Mucosa of stomach (tissue), 1 donor: ENCODE measurements around the gene PRR15L.

Source experiments
- H3K27me3 ChIP-seq: one replicate; pipeline ENCODE4 v1.7.0; 2013; ENCODE audit warnings: mild to moderate bottlenecking, low read length; ENCODE audit not compliant: control insufficient read depth, insufficient read depth
- H3K36me3 ChIP-seq: one replicate; pipeline ENCODE4 v1.7.0; 2013; ENCODE audit warnings: low read length; ENCODE audit not compliant: control insufficient read depth, insufficient read depth
- H3K4me1 ChIP-seq: one replicate; pipeline ENCODE4 v1.7.0; 2013; ENCODE audit warnings: mild to moderate bottlenecking, low read length; ENCODE audit not compliant: control insufficient read depth, insufficient read depth
- H3K4me3 ChIP-seq: one replicate; pipeline ENCODE4 v1.7.0; 2013; ENCODE audit warnings: low read length
- H3K9ac ChIP-seq: one replicate; pipeline ENCODE4 v1.7.0; 2013; ENCODE audit warnings: mild to moderate bottlenecking, low read length, moderate library complexity
- H3K9me3 ChIP-seq: one replicate; pipeline ENCODE4 v1.7.0; 2013; ENCODE audit warnings: mild to moderate bottlenecking, low read length, moderate library complexity; ENCODE audit not compliant: control insufficient read depth
- donor health status: Pancreatic carcinoma.

The PRR15L gene

GRCh38 chr17:47968836-47969235 lies 11.2 kb upstream of the PRR15L start:
- peaks cover 57% of the 10 kb centered on the region for H3K4me1 ChIP-seq

GRCh38 chr17:47967607-47968252 lies 10.0 kb upstream of the PRR15L start:
- Histone ChIP-seq H3K9ac (peak overlapping the region; percentile 35), H3K4me1 (peaks cover 60% of the 10 kb centered on the region), H3K9me3 (no peaks in the 10 kb centered on the region), H3K27me3 (no peaks in the 10 kb centered on the region), H3K36me3 (no peaks in the 10 kb centered on the region), H3K4me3 (no peak overlapping the region)

More at GRCh38 chr17:47968836-47969235, 11.2 kb upstream of the PRR15L start:
- no peak overlapping the region for H3K4me3 ChIP-seq
- H3K27me3 ChIP-seq = no peaks in the 10 kb centered on the region
- H3K9ac ChIP-seq = no peak overlapping the region
- H3K36me3 ChIP-seq = no peaks in the 10 kb centered on the region
- no peaks in the 10 kb centered on the region for H3K9me3 ChIP-seq

DNA sequence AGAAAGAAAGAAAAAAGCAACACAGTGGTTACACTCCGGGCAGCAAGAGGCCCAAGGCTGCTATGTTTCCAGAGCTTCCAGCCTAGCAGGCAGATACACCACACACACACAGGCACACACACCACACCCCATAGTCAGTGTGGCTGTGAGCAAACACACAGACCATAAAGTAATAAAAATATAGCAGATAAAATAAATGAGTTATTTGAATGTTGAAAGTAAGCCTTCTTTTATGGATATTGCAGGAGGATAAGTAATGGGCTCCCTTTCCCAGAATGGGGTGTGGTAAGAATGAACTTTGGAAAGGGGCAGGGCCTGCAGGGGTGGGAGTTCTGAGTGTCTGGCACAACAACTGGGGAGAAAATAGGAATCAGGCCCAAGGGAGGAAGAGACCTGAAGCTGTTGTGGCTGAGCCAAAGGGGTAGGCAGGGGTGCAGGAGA lies 8.4 kb upstream of the PRR15L start:
- Histone ChIP-seq H3K27me3 (no peaks in the 10 kb centered on the region), H3K4me3 (no peak overlapping the region), H3K9ac (peak overlapping the region; percentile 30), H3K36me3 (no peaks in the 10 kb centered on the region), H3K9me3 (no peaks in the 10 kb centered on the region), H3K4me1 (peaks cover 62% of the 10 kb centered on the region)

GRCh38 chr17:47964856-47965255 lies 7.2 kb upstream of the PRR15L start:
- Histone ChIP-seq H3K36me3 (no peaks in the 10 kb centered on the region), H3K27me3 (no peaks in the 10 kb centered on the region), H3K9me3 (no peaks in the 10 kb centered on the region), H3K4me3 (no peak overlapping the region), H3K4me1 (peaks cover 64% of the 10 kb centered on the region), H3K9ac (no peak overlapping the region)

- Histone ChIP-seq H3K27me3 (no peaks in the 10 kb centered on the region), H3K4me1 (peaks cover 79% of the 10 kb centered on the region), H3K9ac (no peak overlapping the region), H3K36me3 (no peaks in the 10 kb centered on the region), H3K4me3 (no peak overlapping the region), H3K9me3 (no peaks in the 10 kb centered on the region)
Measured at GRCh38 chr17:47962901-47963300, 5.2 kb upstream of the PRR15L start.

DNA sequence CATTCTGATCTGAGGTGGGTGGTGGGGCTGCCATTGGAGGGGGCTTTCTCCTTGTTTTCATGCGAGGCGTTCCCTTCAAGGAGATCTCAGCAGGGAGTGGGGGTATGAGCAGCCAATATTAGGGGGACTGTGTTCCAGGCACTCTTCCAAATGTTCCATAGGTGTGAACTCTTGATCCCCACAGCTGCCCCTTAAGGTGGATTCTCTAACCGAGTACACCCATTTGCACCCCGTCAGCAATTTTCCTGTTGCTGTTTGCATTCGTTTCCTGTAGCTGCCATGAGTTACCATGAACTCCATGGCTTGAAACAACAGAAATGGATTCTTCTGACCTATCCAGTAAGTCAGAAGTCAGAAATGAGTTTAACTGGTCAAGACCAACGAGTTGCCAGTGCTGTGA lies 3.7 kb upstream of the PRR15L start:
- Histone ChIP-seq H3K9ac (no peak overlapping the region), H3K4me1 (peaks cover 69% of the 10 kb centered on the region), H3K27me3 (no peaks in the 10 kb centered on the region)

DNA sequence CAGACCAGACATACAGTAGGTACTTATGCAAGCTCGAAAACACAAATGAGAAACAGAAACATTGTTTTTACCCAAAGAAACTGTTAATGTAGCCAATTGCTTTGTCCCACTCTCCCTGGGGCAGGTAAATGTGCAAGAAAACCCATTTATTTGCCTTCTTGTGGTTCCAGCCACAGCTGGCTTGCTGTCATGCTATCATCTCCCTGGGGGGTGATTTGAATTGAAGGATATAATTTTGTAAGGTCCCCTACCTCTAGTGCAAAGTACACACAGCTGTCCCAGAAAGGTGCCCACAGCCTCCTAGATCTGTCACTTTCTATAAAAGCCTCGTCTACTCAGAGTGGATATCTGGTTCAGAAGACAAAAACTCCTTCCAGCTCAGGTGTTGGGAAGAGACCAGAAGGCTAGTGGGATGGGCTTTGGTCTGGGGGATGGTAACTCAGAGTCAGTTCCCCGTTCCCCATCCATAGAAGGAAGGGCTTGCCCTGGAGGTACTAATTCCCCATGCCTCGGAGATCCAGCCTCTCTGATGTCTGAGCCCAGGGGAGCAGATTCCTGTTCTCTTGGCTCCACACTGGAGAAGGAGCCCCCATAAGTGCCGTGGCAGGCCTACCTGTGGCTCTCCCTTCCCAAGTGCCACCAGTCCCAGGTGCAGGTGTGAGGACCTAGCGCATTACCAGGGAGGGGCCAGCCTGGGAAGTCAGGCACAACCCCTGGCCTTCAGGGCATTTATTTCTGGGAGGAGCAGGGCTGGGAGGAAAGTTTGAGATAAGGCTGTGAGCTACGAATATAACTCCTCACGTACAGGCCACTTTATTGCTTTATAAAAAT lies 2.4 kb upstream of the PRR15L start:
- H3K4me3 ChIP-seq = peak overlapping the region; percentile 29

More for the DNA sequence above, 3.7 kb upstream of the PRR15L start:
- no peak overlapping the region for H3K4me3 ChIP-seq
- H3K36me3 ChIP-seq = no peaks in the 10 kb centered on the region
- H3K9me3 ChIP-seq = no peaks in the 10 kb centered on the region

DNA sequence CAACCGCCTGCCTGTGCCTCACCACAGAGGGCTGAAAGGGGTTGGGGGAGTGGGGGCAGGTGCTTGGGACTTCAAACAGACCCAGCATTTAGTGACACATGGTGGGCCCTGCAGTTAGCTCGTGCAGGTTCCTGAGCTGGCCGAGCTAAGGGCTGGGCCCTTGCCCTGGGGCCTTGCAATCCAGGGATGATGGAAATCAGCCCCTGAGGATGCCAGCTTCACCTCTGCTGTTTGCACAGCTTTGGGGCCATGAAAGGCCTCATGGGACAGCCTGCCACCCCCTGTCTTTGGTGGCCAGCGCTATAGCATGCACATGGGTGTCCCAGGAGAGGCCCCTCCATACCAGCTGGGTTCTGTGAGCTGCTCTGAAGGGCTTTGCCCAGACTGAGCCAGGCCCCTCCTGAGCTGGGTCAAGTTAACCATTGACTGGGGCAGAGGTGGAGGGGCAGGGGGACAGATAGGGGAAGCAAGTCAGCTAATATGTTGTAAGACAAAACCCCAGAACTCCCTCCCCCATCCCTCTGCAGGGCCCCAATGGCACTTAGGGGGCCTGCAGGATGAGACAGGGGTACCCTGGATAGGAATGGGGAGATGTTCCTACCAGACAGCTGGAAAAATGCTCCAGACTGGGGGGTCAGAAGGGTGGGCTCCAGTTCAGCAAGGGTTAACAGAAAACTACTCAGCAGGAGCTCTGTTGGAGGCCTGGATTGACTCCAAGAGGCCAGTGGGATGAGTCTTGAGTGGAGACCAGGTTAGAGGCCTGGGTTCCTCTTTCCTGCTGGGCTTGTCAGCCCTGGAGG lies 692 bp downstream of the PRR15L start:
- Histone ChIP-seq H3K27me3 (no peaks in the 10 kb centered on the region), H3K4me1 (peaks cover 61% of the 10 kb centered on the region), H3K36me3 (no peaks in the 10 kb centered on the region), H3K9me3 (no peaks in the 10 kb centered on the region), H3K9ac (peak overlapping the region; percentile 84), H3K4me3 (peak overlapping the region; percentile 56)

More for the DNA sequence above, 2.4 kb upstream of the PRR15L start:
- Histone ChIP-seq H3K9me3 (no peaks in the 10 kb centered on the region), H3K4me1 (peaks cover 57% of the 10 kb centered on the region), H3K27me3 (no peaks in the 10 kb centered on the region), H3K36me3 (no peaks in the 10 kb centered on the region), H3K9ac (peak overlapping the region; percentile 84)

DNA sequence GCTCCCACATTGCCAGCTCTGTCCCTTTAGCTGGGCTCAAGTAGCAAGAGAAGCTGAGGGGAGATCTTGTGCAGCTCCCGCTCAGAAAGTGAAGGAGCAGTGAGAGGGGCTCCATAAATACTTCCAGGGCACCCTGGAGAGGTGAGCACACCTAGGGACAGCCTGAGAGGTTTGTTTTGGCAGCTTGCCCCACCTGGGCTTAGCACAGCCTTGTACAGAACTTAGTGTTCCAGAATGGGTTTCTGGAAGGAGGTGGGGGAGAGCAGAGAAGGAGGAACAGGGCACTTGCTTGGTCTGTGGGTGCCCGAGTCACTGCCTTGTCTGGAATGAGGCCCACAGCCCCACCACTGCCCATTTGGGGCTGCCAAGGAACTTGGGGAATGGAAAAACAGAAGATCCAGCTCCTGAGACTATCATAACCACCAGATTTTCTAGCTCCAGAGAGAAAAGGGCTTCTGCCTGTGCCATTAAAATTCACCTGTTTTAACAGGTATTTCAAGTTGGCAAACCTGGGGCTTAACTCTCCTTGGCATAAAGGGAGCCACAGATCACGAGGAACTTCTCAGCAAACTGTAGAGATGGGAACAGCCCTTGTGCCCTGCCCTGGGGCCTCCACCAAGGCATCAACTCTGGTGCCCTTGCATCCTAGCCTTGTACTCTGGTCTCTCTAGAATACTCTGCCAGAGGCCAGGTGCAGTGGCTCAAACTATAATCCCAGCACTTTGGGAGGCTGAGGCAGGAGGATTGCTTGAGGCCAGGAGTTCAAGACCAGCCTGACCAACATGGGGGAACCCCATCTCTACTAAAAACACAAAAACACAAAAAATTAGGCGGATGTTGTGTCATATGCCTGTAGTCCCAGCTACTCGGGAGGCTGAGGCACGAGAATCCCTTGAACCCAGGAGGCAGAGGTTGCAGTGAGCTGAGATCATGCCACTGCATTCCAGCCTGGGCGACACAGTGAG lies 1.9 kb downstream of the PRR15L start:
- Histone ChIP-seq H3K9me3 (no peaks in the 10 kb centered on the region), H3K27me3 (no peaks in the 10 kb centered on the region), H3K4me3 (peak overlapping the region; percentile 56), H3K9ac (peak overlapping the region; percentile 84), H3K4me1 (peaks cover 61% of the 10 kb centered on the region), H3K36me3 (peaks cover 5% of the 10 kb centered on the region)

DNA sequence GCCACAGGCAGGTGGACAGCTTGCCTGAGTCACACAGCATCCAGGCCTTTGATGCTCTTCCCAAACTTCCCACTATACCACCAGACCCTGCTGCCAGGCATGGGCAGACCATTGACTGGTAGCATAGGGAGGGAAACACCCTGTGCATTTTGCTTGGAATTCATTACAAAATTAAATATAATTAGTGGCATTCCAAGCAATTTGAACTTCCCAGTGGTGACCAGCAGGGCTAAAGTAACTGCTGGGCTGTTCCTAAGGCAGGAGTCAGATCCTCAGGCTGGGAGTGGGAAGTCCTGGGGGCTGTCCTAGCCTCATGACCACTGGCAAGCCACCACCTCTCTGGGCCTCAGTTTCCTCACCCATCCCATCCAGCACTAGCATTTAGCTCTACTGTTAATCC lies 3.8 kb downstream of the PRR15L start:
- peak overlapping the region; percentile 57 for H3K4me3 ChIP-seq
- H3K36me3 ChIP-seq = peaks cover 10% of the 10 kb centered on the region
- H3K27me3 ChIP-seq = no peaks in the 10 kb centered on the region
- peaks cover 63% of the 10 kb centered on the region for H3K4me1 ChIP-seq
- no peaks in the 10 kb centered on the region for H3K9me3 ChIP-seq
- peak overlapping the region; percentile 84 for H3K9ac ChIP-seq
